ENCODE measurements around the gene FAM221A. TPM values are rescaled to one million over a fixed set of nuclear protein-coding genes. Genes with fewer than 3 reads are reported as not detected.

The FAM221A gene
- total and polyA plus RNA-seq, 9 of the 15 experiments (the other 6 are each of a cell fraction or from before 2014, with no cell fraction given) = not detected

DNA sequence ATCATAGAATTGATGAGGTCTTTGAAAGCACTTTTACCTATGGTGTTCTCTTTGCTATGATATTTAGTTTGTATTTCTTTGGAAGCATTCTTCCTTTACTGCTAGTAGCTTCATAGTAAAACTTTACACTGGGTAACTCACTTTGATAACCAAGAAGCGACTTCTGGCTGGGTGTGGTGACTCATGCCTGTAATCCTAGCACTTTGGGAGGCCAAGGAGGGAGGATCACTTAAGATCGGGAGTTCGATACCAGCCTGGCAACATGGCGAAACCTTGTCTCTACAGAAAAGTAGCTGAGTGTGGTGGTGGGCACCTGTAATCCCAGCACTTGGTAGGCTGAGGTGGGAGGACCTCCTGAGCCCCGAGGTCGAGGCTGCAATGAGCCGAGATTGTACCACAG lies 46.6 kb upstream of the FAM221A start (continued):
- no peak for TF ChIP-seq ZNF318 (IDR thresholded peaks at IDR 0.05; ENCODE audit: borderline replicate concordance in 1 of 2, low read depth in 1 of 2)
- TF ChIP-seq, protein P1, sequence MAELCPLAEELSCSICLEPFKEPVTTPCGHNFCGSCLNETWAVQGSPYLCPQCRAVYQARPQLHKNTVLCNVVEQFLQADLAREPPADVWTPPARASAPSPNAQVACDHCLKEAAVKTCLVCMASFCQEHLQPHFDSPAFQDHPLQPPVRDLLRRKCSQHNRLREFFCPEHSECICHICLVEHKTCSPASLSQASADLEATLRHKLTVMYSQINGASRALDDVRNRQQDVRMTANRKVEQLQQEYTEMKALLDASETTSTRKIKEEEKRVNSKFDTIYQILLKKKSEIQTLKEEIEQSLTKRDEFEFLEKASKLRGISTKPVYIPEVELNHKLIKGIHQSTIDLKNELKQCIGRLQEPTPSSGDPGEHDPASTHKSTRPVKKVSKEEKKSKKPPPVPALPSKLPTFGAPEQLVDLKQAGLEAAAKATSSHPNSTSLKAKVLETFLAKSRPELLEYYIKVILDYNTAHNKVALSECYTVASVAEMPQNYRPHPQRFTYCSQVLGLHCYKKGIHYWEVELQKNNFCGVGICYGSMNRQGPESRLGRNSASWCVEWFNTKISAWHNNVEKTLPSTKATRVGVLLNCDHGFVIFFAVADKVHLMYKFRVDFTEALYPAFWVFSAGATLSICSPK (IDR thresholded peaks at IDR 0.05; ENCODE audit: borderline replicate concordance) = no peak
- no peak for TF ChIP-seq SMARCE1 (IDR thresholded peaks at IDR 0.05)
- TF ChIP-seq ZNF764 (CRISPR knock-in tag; IDR thresholded peaks at IDR 0.05; ENCODE audit: low read depth) = no peak
- peak; percentile 62; the same call in 1 of the 2 replicates for TF ChIP-seq ATF3 (IDR thresholded peaks at IDR 0.05)
- no peak for TF ChIP-seq ATF3 (CRISPR knock-in tag; conservative IDR thresholded peaks at IDR 0.05)
- no peak for TF ChIP-seq MCM5 (IDR thresholded peaks at IDR 0.05; ENCODE audit: low read depth)
- no peak for TF ChIP-seq ZNF511 (CRISPR knock-in tag; IDR thresholded peaks at IDR 0.05)
- no peak for TF ChIP-seq DDX20 (tag; IDR thresholded peaks at IDR 0.05; ENCODE audit: low read depth)
- TF ChIP-seq KDM2B (CRISPR knock-in tag; IDR thresholded peaks at IDR 0.05) = no peak
- TF ChIP-seq CHCHD3 (CRISPR knock-in tag; IDR thresholded peaks at IDR 0.05) = no peak
- no peak for TF ChIP-seq E2F4 (CRISPR knock-in tag; IDR thresholded peaks at IDR 0.05; ENCODE audit: low read depth)
- TF ChIP-seq, protein P2, sequence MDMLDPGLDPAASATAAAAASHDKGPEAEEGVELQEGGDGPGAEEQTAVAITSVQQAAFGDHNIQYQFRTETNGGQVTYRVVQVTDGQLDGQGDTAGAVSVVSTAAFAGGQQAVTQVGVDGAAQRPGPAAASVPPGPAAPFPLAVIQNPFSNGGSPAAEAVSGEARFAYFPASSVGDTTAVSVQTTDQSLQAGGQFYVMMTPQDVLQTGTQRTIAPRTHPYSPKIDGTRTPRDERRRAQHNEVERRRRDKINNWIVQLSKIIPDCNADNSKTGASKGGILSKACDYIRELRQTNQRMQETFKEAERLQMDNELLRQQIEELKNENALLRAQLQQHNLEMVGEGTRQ (CRISPR knock-in tag; IDR thresholded peaks at IDR 0.05) = no peak
- TF ChIP-seq, protein P3, sequence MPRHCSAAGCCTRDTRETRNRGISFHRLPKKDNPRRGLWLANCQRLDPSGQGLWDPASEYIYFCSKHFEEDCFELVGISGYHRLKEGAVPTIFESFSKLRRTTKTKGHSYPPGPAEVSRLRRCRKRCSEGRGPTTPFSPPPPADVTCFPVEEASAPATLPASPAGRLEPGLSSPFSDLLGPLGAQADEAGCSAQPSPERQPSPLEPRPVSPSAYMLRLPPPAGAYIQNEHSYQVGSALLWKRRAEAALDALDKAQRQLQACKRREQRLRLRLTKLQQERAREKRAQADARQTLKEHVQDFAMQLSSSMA (CRISPR knock-in tag; IDR thresholded peaks at IDR 0.05) = no peak

Data from K562 (cell line).